ENCODE measurements around the gene ZC3H4.
"Not testable (repeated sequence)": the region's sequence is repeated elsewhere in the genome, so short reads cannot be mapped to it uniquely, and the experiment has no call there.

Gene ZC3H4

DNA sequence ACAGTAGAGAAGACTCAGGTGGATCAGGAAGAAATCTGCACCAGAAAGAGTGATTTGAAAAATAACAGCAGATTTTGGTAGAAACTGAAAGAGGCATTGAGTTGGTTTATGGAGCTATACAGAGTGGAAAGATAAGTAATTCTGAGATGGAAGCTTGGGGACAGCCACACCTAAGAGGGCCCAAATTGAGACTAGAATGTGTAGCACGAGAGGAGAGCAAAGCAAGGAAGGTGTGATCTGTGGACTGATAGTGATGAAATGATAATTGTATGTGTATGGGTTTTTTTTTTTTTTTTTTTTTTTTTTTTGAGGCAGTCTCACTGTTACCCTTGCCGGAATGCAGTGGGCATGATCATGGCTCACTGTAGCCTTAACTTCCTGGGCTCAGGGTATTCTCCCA lies 33.3 kb upstream of the ZC3H4 start:
- DNase-seq (ENCODE audit: low spot score) = no peak
- TF ChIP-seq, protein P1, sequence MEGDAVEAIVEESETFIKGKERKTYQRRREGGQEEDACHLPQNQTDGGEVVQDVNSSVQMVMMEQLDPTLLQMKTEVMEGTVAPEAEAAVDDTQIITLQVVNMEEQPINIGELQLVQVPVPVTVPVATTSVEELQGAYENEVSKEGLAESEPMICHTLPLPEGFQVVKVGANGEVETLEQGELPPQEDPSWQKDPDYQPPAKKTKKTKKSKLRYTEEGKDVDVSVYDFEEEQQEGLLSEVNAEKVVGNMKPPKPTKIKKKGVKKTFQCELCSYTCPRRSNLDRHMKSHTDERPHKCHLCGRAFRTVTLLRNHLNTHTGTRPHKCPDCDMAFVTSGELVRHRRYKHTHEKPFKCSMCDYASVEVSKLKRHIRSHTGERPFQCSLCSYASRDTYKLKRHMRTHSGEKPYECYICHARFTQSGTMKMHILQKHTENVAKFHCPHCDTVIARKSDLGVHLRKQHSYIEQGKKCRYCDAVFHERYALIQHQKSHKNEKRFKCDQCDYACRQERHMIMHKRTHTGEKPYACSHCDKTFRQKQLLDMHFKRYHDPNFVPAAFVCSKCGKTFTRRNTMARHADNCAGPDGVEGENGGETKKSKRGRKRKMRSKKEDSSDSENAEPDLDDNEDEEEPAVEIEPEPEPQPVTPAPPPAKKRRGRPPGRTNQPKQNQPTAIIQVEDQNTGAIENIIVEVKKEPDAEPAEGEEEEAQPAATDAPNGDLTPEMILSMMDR (IDR thresholded peaks at IDR 0.05; ENCODE audit: borderline replicate concordance, control extremely low read depth, extremely low read depth, insufficient read depth, missing control alignments) = no peak
- in situ Hi-C loops (cut with MboI; ENCODE audit: low sequenced_read_pairs, unreplicated experiment) = no loop called here

DNA sequence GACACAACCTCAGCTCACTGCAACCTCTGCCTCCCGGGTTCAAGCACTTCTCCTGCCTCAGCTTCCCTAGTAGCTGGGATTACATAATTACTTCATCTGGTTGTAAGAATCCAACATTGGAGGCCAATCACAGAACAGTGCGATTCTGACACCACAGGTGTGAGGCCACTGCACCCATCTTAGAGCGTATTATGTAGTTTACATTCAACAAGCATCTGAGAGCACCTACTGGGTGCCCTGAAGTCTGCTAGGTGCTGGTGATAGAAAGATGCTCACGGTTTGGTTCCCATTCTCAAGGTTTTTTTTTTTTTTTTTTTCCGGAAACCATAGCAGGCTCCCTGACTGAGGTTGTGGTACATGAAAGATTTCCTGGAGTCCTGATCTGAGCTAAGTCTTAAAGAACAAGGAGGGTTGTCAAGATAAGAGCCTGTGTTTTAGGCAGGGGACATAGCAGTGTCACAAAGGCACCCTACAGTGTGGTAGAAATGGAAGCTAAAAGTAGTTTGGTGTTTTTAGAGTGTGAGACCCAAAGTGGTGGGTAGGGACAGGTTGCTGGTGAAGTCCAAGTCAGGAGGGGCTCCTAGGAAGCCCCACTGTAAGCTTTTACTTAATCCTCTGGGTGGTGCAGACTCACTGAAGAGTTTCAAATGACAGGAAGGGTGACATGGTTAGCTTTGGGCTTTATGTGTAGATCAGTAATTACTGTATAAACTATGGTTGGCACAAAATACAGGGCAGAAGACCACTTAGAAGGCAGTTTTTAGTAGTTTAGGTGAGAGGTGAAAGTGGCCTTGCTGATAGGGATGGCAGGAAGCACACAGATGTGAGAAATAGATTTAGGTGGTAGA lies 32.3 kb upstream of the ZC3H4 start:
- DNase-seq (ENCODE audit: low spot score) = no peak
- in situ Hi-C loops (cut with MboI; ENCODE audit: low sequenced_read_pairs, unreplicated experiment) = no loop called here
- TF ChIP-seq, protein P1 (IDR thresholded peaks at IDR 0.05; ENCODE audit: borderline replicate concordance, control extremely low read depth, extremely low read depth, insufficient read depth, missing control alignments) = no peak

DNA sequence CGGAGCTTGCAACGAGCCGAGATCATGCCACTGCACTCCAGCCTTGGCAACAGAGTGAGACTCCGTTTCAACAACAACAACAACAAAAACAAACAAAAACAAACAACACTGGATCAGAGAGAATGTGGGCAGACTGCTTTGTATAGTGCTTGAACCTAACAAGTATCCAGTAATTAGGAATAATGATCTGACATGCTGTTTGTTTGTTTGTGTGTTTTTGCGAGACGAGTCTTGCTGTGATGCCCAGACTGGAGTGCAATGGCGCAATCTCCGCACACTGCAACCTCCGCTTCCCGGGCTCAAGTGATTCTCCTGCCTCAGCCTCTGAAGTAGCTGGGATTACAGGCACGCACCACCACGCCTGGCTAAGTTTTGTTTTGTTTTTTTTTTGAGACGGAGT lies 31.1 kb upstream of the ZC3H4 start:
- no peak for DNase-seq (ENCODE audit: low spot score)
- in situ Hi-C loops (cut with MboI; ENCODE audit: low sequenced_read_pairs, unreplicated experiment) = no loop called here
- TF ChIP-seq, protein P1 (IDR thresholded peaks at IDR 0.05; ENCODE audit: borderline replicate concordance, control extremely low read depth, extremely low read depth, insufficient read depth, missing control alignments) = no peak

DNA sequence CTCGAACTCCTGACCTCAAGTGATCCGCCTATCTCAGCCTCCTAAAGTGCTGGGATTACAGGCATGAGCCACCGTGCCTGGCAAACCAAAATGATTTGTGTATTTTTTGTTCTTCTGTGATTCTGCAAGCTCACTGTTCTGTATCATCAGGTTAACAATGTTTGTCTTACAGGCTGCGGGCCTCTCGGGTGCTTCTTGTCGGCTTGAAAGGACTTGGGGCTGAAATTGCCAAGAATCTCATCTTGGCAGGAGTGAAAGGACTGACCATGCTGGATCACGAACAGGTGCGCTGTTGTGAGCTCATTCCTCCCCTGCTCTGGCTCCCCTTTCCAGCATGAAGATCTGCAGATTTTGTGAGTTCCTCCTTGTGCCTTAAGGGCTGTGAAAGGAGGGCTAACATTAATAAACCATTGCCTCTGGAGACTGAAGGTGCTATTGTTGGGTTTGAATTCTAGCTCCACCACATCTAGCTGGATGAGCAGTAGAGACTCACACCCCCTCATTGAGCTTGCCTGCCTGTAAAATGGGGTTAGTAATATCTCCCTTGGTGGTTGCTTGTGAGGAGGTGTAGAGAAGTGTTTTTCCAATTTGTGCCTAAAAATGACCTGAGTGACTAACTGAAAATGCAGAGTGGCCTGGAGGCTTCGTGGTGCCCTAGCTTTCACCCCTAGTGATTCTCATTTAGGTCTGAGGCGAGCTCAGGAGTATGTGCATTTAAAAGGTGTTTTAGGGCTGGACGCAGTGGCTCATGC lies 29.9 kb upstream of the ZC3H4 start:
- in situ Hi-C loops (cut with MboI; ENCODE audit: low sequenced_read_pairs, unreplicated experiment) = no loop called here
- TF ChIP-seq, protein P1 (IDR thresholded peaks at IDR 0.05; ENCODE audit: borderline replicate concordance, control extremely low read depth, extremely low read depth, insufficient read depth, missing control alignments) = no peak
- no peak for DNase-seq (ENCODE audit: low spot score)

DNA sequence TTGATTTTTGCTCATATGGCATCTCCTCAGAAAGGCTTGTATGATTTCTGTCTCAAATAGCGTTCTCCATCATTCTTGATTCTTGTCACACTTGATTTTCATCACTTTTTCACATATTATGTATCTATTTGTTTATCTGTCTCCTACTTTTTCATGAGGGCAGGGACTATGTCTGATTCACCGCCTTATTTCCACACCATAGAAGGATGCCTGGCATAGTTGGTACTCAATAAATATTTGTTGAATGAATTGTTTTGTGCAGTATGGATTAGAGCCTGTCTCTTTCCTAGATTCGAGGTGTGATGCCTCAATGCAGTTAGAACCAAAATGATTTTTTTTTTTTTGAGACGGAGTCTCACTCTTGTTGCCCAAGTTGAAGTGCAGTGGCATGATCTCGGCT lies 29.2 kb upstream of the ZC3H4 start:
- no peak for DNase-seq (ENCODE audit: low spot score)
- TF ChIP-seq, protein P1 (IDR thresholded peaks at IDR 0.05; ENCODE audit: borderline replicate concordance, control extremely low read depth, extremely low read depth, insufficient read depth, missing control alignments) = no peak
- in situ Hi-C loops (cut with MboI; ENCODE audit: low sequenced_read_pairs, unreplicated experiment) = no loop called here

DNA sequence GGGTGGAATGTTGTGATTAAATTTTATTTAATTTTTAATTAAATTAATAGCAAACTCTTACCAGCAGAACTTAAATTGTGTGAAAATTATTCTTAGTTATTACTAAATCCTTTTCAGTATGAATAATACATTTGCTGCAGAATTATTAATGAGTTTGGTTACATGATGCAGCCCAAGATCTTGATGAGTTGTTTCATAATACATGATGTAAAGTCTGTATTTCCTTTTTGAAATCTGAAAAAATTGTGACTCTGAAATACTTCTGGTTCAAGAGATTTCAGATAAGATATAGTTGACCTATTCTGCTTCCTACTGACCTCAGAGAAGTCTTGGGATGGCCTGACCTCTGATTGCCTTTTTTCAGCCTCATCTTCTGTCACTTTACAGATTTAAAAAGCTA lies 28.1 kb upstream of the ZC3H4 start:
- no peak for DNase-seq (ENCODE audit: low spot score)
- in situ Hi-C loops (cut with MboI; ENCODE audit: low sequenced_read_pairs, unreplicated experiment) = no loop called here
- TF ChIP-seq, protein P1 (IDR thresholded peaks at IDR 0.05; ENCODE audit: borderline replicate concordance, control extremely low read depth, extremely low read depth, insufficient read depth, missing control alignments) = no peak

DNA sequence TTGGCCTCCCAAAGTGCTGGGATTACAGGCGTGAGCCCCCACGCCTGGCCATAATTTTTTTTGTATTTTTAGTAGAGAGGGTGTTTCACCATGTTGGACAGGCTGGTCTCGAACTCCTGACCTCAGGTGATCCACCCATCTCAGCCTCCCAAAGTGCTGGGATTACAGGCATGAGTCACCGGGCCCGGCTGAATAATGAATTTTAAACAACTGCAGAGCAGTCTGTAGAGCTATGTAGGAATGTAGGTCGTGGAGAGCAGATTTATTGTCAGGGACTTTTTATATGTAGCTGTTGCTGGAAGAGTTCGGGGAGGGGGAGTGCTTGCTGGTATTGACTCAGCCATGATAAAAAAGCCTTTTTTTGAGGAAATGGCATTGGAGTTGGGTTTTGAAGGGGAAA lies 27.7 kb upstream of the ZC3H4 start:
- DNase-seq (ENCODE audit: low spot score); in situ Hi-C loops (cut with MboI; ENCODE audit: low sequenced_read_pairs, unreplicated experiment): not testable (repeated sequence)

Measured in GM13976 (cell line).